ENCODE data around the gene ETS2.

ETS2 gene

GRCh38 chr21:38780879-38781278 lies 24.9 kb upstream of the ETS2 start:
- no peak for DNase-seq

DNA sequence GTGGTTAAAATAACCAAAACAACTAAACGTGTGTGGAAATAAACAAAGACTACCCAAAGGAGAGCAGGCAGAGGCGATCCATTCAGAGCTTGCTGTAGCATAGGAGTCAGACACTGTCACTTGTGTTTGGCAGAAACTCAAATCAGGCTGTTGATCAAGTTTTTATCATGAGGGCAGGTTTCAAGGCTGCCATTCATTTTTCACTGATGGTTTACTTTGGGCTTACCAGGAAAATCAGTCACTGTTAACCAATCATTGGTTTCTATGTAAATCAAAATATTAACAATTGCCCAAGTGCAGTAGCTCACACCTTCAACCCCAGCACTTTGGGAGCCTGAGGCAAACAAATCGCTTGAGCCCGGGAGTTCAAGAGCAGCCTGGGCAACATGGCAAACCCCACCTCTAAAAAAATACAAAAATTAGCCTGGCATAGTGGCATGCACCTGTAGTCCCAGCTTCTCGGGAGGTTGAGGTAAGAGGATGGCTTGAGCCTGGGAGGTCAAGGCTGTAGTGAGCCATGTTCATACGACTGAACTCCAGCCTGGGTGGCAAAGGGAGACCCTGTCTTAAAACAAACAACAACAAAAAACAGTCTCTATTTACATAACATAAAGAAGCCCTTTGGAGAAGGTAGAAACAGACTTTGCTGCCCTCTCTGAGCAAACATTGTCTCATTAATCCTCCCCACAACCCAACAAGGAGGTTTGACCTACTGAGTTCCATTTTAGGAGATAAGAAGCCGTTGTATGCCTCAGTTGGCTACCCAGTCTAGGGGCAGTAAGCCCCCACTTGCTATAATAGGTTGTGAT lies 21.1 kb upstream of the ETS2 start:
- no peak for DNase-seq

- no peak for DNase-seq
Measured at GRCh38 chr21:38785483-38785882, 20.2 kb upstream of the ETS2 start.

GRCh38 chr21:38787016-38787415 lies 18.7 kb upstream of the ETS2 start:
- DNase-seq: no peak

DNA sequence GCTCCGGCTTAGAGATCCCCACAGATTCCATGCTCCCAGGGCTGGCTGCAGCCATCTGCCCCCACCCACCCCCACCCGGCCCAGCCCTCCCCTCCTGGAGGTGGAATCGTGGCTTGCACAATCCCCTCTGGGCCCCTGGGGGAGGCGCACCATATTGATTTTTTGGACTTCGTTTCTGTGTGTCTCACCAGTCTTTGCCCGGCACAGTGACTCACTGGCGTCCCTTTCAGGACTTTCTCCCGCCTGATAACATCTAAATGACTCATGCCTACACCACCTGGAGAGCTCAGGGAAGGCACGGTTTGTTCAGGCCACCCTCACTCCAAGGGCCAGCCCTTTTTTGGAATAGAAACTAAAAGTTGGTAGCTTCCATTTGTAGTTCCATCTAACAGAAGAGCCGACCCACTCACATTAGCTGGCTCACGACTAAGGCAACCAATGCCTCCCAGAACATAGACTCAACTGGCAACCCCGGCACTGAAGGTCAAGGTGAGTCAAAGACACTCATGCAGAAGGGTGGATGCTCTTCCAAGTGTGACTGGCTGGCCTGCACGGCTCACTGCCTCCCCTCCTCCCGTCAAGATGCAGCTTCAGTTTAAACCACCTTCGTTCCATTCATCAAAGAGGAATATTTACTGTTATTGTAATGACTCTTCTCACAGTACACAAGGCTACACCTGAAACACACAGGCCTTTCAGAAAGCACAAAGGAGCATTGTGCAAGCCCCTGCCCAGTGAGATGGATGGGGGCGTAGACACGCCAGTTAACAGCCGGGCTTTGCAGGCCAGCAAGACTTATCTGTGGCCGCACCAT lies 18.1 kb upstream of the ETS2 start:
- peak; percentile 50 for DNase-seq

GRCh38 chr21:38788275-38788905 lies 17.3 kb upstream of the ETS2 start:
- DNase-seq: no peak

DNA sequence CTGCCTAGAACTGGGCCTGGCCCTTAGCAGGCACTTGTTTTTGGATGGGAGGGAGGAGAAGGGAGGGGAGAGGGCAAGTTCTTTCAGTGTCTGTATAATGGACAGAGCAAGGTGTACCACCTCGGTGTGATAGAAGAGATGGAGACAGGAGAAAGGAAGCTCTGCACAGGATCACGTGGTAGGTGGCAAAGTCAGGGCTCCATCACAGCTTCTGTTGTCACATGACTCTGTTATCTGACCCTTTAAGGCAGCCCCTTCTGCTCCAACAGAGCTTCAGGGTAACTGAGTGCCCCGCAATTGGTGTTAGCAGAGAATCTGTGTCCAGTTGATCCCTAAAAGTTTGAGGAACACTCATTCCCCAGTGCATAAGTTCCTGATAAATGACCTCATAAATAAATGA lies 16.5 kb upstream of the ETS2 start:
- no peak for DNase-seq

DNA sequence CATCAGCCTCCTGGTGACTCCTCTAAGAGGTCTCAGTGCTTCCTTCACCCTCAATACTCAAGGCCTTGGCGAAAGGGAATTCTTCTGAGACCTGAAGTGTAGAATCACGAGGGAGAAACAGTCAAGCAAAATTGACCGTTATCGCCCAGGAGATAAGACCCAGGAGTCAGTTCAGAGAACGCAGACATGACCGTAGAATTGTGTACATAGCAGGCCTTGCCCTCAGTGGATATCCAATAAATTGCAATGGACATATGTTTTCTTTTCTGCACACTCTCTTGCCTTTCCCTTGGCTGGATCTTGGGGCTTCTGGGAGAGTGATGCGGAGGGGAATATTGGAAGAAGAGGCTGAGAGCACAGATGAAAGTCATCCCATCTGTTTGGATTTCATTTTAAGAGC lies 15.7 kb upstream of the ETS2 start:
- no peak for DNase-seq

DNA sequence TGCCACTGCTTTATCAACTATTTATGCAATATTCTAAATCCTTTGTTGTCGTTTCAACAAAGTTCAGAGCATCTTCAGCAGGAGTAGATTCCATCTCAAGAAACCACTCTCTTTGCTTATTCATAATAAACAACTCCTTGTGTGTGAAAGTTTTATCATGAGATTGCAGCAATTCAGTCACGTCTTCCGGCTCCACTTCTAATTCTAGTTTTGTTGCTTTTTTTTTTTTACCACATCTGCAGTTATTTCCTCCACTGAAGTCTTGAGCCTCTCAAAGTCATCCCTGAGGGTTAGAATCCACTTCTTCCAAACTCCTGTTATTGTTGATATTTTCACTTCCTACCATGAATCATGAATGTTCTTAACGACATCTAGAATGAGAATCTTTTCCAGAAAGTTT lies 14.8 kb upstream of the ETS2 start:
- no peak for DNase-seq

- no peak for DNase-seq
Measured at GRCh38 chr21:38792676-38793459, 12.9 kb upstream of the ETS2 start.

DNA sequence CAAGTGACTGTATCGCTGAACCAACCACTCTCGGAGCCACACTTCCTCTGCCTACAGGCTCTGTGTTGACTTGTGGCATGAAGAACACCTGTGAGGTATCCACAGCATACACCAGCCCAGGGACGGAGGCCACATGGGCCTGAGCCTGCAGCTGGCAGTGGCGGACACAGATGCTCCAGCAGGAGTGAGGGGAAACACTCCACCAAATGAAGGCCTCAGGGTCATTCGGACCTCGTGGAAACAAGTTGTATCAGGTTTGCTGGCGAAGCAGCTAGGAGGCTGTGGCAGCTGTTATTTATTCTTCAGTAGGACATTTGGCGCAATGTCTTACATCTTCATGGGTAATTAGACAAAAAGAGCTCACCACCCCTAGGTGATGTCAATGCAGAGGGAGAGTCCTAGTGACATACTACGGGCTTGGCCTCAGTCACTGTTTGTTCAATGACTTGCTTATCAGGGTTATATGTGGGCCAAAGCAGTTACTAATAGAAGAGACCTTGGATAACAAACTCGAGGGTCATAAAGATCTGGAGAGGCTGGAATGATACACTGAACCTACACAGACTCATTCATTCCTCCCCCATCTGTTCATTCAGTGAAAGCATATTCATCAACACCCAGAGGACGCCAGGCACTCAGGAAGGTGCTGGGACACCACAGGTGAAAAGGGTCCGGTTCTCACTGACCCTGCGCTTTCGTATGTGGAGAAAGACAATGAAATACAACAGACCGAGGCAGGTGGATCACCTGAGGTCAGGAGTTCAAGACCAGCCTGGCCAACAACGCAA lies 11.6 kb upstream of the ETS2 start:
- peak; percentile 46 for DNase-seq

DNA sequence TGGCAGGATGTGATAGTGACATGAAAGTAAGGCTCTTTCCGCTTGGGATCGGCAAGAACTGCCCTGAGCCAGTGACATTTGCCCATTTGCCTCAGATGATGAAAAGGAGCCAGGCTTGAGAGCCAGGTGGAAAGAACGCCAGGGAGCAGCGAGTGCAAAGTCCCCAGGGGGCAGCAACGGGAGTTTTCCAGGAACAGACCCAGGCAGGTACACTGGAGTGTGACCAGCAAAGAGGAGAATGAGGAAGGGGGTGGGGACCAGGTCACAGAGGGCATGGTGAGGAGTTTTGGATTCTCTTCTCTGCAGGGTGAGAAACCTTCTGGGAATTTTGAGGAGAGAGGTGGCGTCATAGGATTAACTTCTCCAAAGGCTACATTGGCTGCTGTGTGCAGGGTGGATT lies 10.8 kb upstream of the ETS2 start:
- DNase-seq: peak; percentile 25

- no peak for DNase-seq
Measured at GRCh38 chr21:38795475-38795874, 10.3 kb upstream of the ETS2 start.

DNA sequence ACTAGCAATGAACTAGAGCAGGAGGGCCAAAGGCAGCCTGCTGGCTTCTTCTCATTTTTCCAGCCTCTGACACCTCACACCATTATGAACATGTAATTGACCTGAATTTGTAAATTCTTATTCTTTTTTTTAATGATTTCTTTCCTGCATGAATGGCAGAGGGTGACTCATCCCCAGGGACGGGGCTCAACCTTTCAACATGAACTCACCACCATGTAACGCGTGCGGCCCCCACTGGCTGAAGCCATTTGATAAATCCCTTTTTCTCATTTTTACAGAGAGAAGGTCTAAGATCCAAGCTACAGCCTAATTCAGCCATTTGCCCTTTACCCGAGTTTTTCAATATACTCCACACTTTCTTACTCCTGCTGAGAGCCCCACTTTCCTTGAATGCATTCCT lies 9.3 kb upstream of the ETS2 start:
- DNase-seq: no peak

GRCh38 chr21:38797470-38797869 lies 8.3 kb upstream of the ETS2 start:
- DNase-seq: no peak

- DNase-seq: no peak
Measured at GRCh38 chr21:38798081-38798480, 7.6 kb upstream of the ETS2 start.

DNA sequence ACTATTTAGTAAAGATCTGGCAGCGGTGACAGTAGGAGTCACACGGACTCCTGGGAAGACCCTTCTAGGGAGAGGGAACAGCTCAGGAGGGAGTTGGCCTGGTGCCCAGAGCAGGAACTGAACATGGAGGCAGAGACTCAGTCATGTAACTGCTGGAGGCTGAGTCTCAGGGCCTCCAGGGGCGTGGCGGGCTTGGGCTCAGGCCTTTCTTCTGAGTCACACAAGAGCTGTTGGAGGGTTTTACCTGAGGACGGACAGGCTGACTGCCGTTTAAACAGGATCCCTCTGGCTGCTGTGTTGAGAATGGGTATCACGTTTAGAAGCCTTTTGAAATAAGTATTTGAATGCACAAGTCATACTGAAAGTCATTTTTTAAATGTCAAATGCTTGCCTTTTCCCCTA lies 7.2 kb upstream of the ETS2 start:
- DNase-seq: peak; percentile 33

DNA sequence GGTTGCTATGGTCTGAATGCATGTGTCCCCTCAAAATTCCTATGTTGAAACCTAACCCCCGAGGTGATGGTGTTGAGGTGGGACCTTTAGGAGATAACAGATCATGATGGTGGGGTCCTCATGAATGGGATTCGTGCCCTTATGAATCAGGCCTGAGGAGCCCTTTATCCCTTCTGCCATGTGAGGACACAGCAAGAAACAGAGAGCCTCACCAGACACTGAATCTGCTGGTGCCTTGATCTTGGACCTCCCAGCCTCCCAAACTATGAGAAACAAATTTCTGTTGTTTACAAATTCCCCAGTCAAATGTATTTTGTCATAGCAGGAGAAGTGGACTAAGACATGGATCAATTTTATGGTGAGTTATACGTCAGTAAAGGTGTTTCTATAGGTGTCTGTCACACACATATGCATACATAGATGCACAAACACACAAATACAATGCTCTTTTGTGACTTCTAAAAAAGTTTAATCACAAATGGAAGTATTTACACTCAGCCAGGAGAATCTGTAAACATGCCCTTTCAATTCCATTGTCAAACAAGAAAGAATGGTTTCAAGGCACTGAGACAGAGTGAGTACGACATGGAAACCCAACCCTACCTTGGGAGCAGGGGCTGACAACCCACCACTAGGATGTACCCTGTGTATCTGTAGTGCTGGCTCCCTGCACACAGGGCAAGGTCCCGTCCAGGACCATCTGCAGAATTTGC lies 5.5 kb upstream of the ETS2 start:
- DNase-seq: no peak

DNA sequence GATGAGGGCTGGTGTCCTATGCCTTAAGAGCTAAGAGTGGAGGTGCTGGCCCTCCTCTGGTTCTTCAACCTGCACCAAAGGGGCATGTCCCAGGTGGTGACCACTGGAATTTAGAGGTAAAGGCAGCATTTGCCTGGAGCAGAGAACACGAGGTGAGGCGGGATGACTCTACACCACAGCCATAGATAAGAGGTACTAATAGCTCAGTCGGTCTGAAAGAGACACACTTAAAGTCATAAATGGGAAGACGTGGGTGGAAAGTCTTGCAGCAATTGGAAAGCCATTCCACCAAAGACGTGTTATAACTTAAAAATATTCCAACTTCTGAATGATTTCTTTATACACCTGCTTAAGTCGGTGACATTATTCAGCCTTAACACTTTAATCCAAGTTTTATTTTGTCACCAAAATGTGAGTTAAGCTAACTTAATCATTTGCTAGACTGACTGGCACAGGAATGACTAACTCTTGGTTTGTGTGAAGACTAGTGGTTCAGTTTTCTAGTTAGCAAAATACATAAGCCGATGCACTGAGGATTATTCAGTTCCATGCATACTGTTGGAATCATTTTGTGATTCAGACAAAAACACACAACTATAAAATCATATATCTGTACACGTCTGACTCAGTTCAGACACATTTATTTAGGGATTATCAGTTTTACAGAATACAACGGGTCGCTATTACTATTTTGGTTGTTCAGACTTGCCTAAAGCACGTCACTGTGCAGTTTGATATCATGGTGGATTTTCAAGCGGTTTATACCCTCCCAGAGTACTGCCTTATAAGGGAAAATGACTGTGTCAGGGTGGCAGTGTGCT lies 4.6 kb upstream of the ETS2 start:
- DNase-seq: no peak

Data from NCI-H2171 treated with DMSO at 0.1 percent for 48 hours (cell line).